ENCODE results near the gene TFR2. TPM values are rescaled to one million over a fixed set of nuclear protein-coding genes. Genes with fewer than 3 reads are reported as not detected.

Gene TFR2
- total RNA-seq, 1 donor from 2014 or later: 0.34 TPM

- H3K36me3 Mint-ChIP-seq: peaks cover 10% of the 10 kb centered on the region
- no peak overlapping the region for H3K4me3 Mint-ChIP-seq
- DNase-seq (ENCODE audit: low spot score): no peak
Observed at GRCh38 chr7:100684534-100685042, 43.2 kb upstream of the TFR2 start.

GRCh38 chr7:100683659-100684533 is 42.5 kb upstream of the TFR2 start:
- DNase-seq (ENCODE audit: low spot score): no peak
- peaks cover 3% of the 10 kb centered on the region for H3K27me3 Mint-ChIP-seq (ENCODE audit: insufficient read depth, low read depth)
- H2AFZ ChIP-seq (replicated peaks): no peak overlapping the region
- no peak overlapping the region for H3K9ac ChIP-seq
- no peak overlapping the region for H3K27ac ChIP-seq
- no peak overlapping the region for H3K27ac Mint-ChIP-seq
- H3K79me2 ChIP-seq (ENCODE audit: low read depth): peaks cover 14% of the 10 kb centered on the region
- no peaks in the 10 kb centered on the region for H3K4me1 ChIP-seq
- no peaks in the 10 kb centered on the region for H3K36me3 ChIP-seq
- peaks cover 9% of the 10 kb centered on the region for H3K36me3 Mint-ChIP-seq
- no peak overlapping the region for H3K4me3 ChIP-seq
- TF ChIP-seq EZH2phosphoT487 (IDR thresholded peaks at IDR 0.05): no peak
- TF ChIP-seq CTCF (IDR thresholded peaks at IDR 0.05): no peak
- no peak for TF ChIP-seq EZH2 (IDR thresholded peaks at IDR 0.05)
- no peak overlapping the region for H3K4me3 Mint-ChIP-seq
- no peaks in the 10 kb centered on the region for H3K9me3 Mint-ChIP-seq
- H4K20me1 ChIP-seq (ENCODE audit: low read depth): peaks cover 74% of the 10 kb centered on the region
- H3K9me3 ChIP-seq (ENCODE audit: low read depth): no peaks in the 10 kb centered on the region
- no peaks in the 10 kb centered on the region for H3K27me3 ChIP-seq
- peaks cover 38% of the 10 kb centered on the region for H3F3A ChIP-seq (ENCODE audit: low read depth)
- no peak overlapping the region for H3K4me2 ChIP-seq
- peaks cover 8% of the 10 kb centered on the region for H3K4me1 Mint-ChIP-seq

More at GRCh38 chr7:100684534-100685042, 43.2 kb upstream of the TFR2 start:
- Histone ChIP-seq H3F3A (ENCODE audit: low read depth) (peaks cover 31% of the 10 kb centered on the region), H3K4me3 (no peak overlapping the region), H3K4me2 (no peak overlapping the region), H4K20me1 (ENCODE audit: low read depth) (peaks cover 75% of the 10 kb centered on the region), H3K9me3 (ENCODE audit: low read depth) (no peaks in the 10 kb centered on the region), H3K4me1 (no peaks in the 10 kb centered on the region), H3K27ac (no peak overlapping the region), H3K9ac (no peak overlapping the region), H3K79me2 (ENCODE audit: low read depth) (peaks cover 20% of the 10 kb centered on the region), H2AFZ (replicated peaks) (no peak overlapping the region), H3K27me3 (no peaks in the 10 kb centered on the region), H3K36me3 (no peaks in the 10 kb centered on the region)
- H3K27me3 Mint-ChIP-seq (ENCODE audit: insufficient read depth, low read depth): peaks cover 3% of the 10 kb centered on the region
- H3K27ac Mint-ChIP-seq: no peak overlapping the region
- TF ChIP-seq CTCF (IDR thresholded peaks at IDR 0.05) (no peak), EZH2phosphoT487 (IDR thresholded peaks at IDR 0.05) (no peak), EZH2 (IDR thresholded peaks at IDR 0.05) (no peak)
- H3K9me3 Mint-ChIP-seq: no peaks in the 10 kb centered on the region
- H3K4me1 Mint-ChIP-seq: peaks cover 9% of the 10 kb centered on the region

GRCh38 chr7:100682991-100683658 is 41.8 kb upstream of the TFR2 start:
- Histone ChIP-seq H3F3A (ENCODE audit: low read depth) (peaks cover 44% of the 10 kb centered on the region), H2AFZ (replicated peaks) (no peak overlapping the region), H3K4me3 (no peak overlapping the region), H3K27me3 (no peaks in the 10 kb centered on the region), H3K36me3 (no peaks in the 10 kb centered on the region), H3K4me1 (no peaks in the 10 kb centered on the region), H3K27ac (no peak overlapping the region), H3K9me3 (ENCODE audit: low read depth) (no peaks in the 10 kb centered on the region), H4K20me1 (ENCODE audit: low read depth) (peaks cover 74% of the 10 kb centered on the region), H3K79me2 (ENCODE audit: low read depth) (peaks cover 6% of the 10 kb centered on the region), H3K9ac (no peak overlapping the region), H3K4me2 (no peak overlapping the region)
- H3K4me3 Mint-ChIP-seq: no peak overlapping the region
- H3K36me3 Mint-ChIP-seq: peaks cover 10% of the 10 kb centered on the region
- no peak for DNase-seq (ENCODE audit: low spot score)
- H3K9me3 Mint-ChIP-seq: no peaks in the 10 kb centered on the region
- peaks cover 4% of the 10 kb centered on the region for H3K4me1 Mint-ChIP-seq
- peak overlapping the region; percentile 74 for H3K27ac Mint-ChIP-seq
- peaks cover 3% of the 10 kb centered on the region for H3K27me3 Mint-ChIP-seq (ENCODE audit: insufficient read depth, low read depth)
- TF ChIP-seq EZH2phosphoT487 (IDR thresholded peaks at IDR 0.05): no peak
- TF ChIP-seq EZH2 (IDR thresholded peaks at IDR 0.05): no peak
- no peak for TF ChIP-seq CTCF (IDR thresholded peaks at IDR 0.05)

All from neural progenitor cell (in vitro differentiated cells).